ENCODE data around the gene MIPOL1.

Gene MIPOL1

DNA sequence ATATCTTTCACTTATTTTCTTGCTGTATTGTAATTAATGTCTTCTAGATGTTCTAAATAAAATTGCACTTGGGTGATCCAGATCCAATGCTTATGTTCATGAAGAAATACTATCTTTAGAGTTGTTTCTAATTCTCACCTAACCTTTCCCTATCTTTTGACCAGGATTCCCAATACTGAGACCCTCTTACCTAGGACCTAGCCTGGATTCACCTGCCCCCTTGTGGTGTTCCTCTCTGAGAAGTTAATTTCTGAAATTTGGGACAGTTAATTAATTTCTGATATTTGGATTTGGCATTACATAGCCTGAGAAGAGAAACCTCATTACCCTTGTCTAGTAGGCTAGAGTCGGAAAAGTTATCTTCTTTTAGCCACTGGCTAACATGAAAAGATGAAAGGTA is 367.8 kb downstream of the MIPOL1 start:
- no peaks in the 10 kb centered on the region for H3K27me3 ChIP-seq (ENCODE audit: control insufficient read depth in 3 of 3, insufficient read depth in 3 of 3, low read depth in 1 of 3, low read length in 3 of 3)
- H3K4me3 ChIP-seq (ENCODE audit: low read length in 2 of 2), result no peak overlapping the region
- no peak overlapping the region for H3K18ac ChIP-seq (ENCODE audit: low read length)
- no peak overlapping the region for H2BK12ac ChIP-seq (ENCODE audit: low read length)
- H2BK5ac ChIP-seq (ENCODE audit: low read length), result no peak overlapping the region
- H3K4me1 ChIP-seq (ENCODE audit: control insufficient read depth in 2 of 2, insufficient read depth in 1 of 2, low read depth in 1 of 2, low read length in 2 of 2), result peaks cover 0 to 2% of the 10 kb centered on the region in 2 donors
- H3K23ac ChIP-seq (ENCODE audit: low read depth, low read length, poor library complexity), result no peak overlapping the region
- H3K4ac ChIP-seq (ENCODE audit: low read length), result no peak overlapping the region
- no peak overlapping the region for H3K27ac ChIP-seq (replicated peaks; ENCODE audit: low read length)
- H4K8ac ChIP-seq (ENCODE audit: low read depth, low read length), result no peak overlapping the region
- no peak for DNase-seq (ENCODE audit: low spot score)
- H2BK15ac ChIP-seq (ENCODE audit: low read length), result no peak overlapping the region
- H3K9me3 ChIP-seq (replicated peaks in 1 of 2; ENCODE audit: control insufficient read depth in 2 of 2, insufficient read depth in 1 of 2, low read depth in 1 of 2, low read length in 2 of 2), result no peaks in the 10 kb centered on the region
- no peak overlapping the region for H3K4me2 ChIP-seq (ENCODE audit: insufficient read depth, low read length, poor library complexity, severe bottlenecking)
- H3K9ac ChIP-seq (ENCODE audit: low read depth, low read length, poor library complexity), result no peak overlapping the region
- H4K91ac ChIP-seq (ENCODE audit: low read depth, low read length, poor library complexity), result no peak overlapping the region
- no peak overlapping the region for H2BK120ac ChIP-seq (ENCODE audit: low read depth, low read length)
- no peaks in the 10 kb centered on the region for H3K79me1 ChIP-seq (ENCODE audit: low read depth, low read length)
- H3K36me3 ChIP-seq (replicated peaks in 1 of 2; ENCODE audit: control insufficient read depth in 2 of 2, insufficient read depth in 2 of 2, low read length in 2 of 2), result no peaks in the 10 kb centered on the region
- no peak overlapping the region for H3K14ac ChIP-seq (ENCODE audit: low read length)
- no peak overlapping the region for H2AFZ ChIP-seq (ENCODE audit: low read length)
- no CpG with 5 or more reads among the region's 1 CpG for WGBS, 2 donors (ENCODE audit: extremely low coverage in 2 of 2, insufficient read length in 2 of 2, insufficient replicate concordance in 1 of 2)
- no peak overlapping the region for H2AK5ac ChIP-seq (ENCODE audit: low read depth, low read length)

DNA sequence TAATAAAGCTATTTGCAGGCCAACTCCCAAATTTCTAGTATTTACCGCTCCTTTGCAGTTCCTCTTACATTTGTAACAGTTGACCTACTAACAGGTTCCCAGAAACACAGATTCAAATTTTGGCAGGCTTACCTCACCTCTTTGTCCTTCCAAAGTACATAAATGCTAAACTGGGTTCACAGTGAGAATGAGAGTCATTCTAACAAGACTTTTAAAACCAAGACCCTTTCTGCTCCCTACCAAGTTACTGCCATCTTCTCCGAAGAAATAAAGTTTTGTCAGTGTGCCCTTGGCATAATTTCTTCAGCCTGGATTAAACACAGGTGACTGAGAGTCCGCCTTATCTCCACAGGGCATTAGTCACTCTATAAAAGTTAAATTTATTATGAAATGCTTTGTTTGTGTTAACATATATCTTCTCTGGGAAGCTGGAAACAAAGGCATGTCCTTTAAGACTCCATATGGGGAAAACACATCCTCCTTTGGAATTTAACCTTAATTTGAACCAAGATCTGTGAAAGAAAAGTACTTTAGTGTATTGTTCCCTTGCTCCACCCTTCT is 369.2 kb downstream of the MIPOL1 start:
- no CpG with 5 or more reads among the region's 3 CpGs for WGBS, 2 donors (ENCODE audit: extremely low coverage in 2 of 2, insufficient read length in 2 of 2, insufficient replicate concordance in 1 of 2)
- no peaks in the 10 kb centered on the region for H3K36me3 ChIP-seq (replicated peaks in 1 of 2; ENCODE audit: control insufficient read depth in 2 of 2, insufficient read depth in 2 of 2, low read length in 2 of 2)
- no peak overlapping the region for H4K91ac ChIP-seq (ENCODE audit: low read depth, low read length, poor library complexity)
- no peak overlapping the region for H3K4me3 ChIP-seq (ENCODE audit: low read length in 2 of 2)
- H3K14ac ChIP-seq (ENCODE audit: low read length), result no peak overlapping the region
- no peak overlapping the region for H3K4ac ChIP-seq (ENCODE audit: low read length)
- no peak overlapping the region for H3K23ac ChIP-seq (ENCODE audit: low read depth, low read length, poor library complexity)
- no peak overlapping the region for H3K4me2 ChIP-seq (ENCODE audit: insufficient read depth, low read length, poor library complexity, severe bottlenecking)
- no peak overlapping the region for H2BK120ac ChIP-seq (ENCODE audit: low read depth, low read length)
- H3K27ac ChIP-seq (replicated peaks; ENCODE audit: low read length), result no peak overlapping the region
- H4K8ac ChIP-seq (ENCODE audit: low read depth, low read length), result no peak overlapping the region
- no peak overlapping the region for H2BK5ac ChIP-seq (ENCODE audit: low read length)
- H2BK15ac ChIP-seq (ENCODE audit: low read length), result no peak overlapping the region
- H3K79me1 ChIP-seq (ENCODE audit: low read depth, low read length), result no peaks in the 10 kb centered on the region
- no peak for DNase-seq (ENCODE audit: low spot score)
- H2AFZ ChIP-seq (ENCODE audit: low read length), result no peak overlapping the region
- no peak overlapping the region for H2BK12ac ChIP-seq (ENCODE audit: low read length)
- H2AK5ac ChIP-seq (ENCODE audit: low read depth, low read length), result no peak overlapping the region
- no peak overlapping the region for H3K9ac ChIP-seq (ENCODE audit: low read depth, low read length, poor library complexity)
- no peaks in the 10 kb centered on the region for H3K9me3 ChIP-seq (replicated peaks in 1 of 2; ENCODE audit: control insufficient read depth in 2 of 2, insufficient read depth in 1 of 2, low read depth in 1 of 2, low read length in 2 of 2)
- no peaks in the 10 kb centered on the region for H3K27me3 ChIP-seq (ENCODE audit: control insufficient read depth in 3 of 3, insufficient read depth in 3 of 3, low read depth in 1 of 3, low read length in 3 of 3)
- H3K18ac ChIP-seq (ENCODE audit: low read length), result no peak overlapping the region
- peaks cover 0 to 2% of the 10 kb centered on the region in 2 donors for H3K4me1 ChIP-seq (ENCODE audit: control insufficient read depth in 2 of 2, insufficient read depth in 1 of 2, low read depth in 1 of 2, low read length in 2 of 2)

DNA sequence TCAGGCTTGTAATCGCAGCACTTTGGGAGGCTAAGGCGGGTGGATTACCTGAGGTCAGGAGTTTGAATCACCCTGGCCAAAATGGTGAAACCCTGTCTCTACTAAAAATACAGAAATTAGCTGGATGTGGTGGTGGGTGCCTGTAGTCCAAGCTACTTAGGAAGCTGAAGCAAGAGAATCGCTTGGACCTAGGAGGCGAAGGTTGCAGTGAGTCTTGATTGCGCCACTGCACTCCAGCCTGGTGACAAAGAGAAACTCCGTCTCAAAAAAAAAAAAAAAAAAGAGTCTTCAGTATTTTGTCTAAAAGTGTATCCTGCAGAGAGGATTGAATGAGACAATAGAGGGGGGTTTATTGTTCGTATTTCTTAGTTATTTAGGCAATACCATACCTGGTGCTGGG is 372.0 kb downstream of the MIPOL1 start:
- Histone ChIP-seq H3K4me3 (ENCODE audit: low read length in 2 of 2) (no peak overlapping the region), H2BK12ac (ENCODE audit: low read length) (no peak overlapping the region), H2BK120ac (ENCODE audit: low read depth, low read length) (no peak overlapping the region), H2AFZ (ENCODE audit: low read length) (no peak overlapping the region), H3K4me2 (ENCODE audit: insufficient read depth, low read length, poor library complexity, severe bottlenecking) (no peak overlapping the region), H3K4me1 (ENCODE audit: control insufficient read depth in 2 of 2, insufficient read depth in 1 of 2, low read depth in 1 of 2, low read length in 2 of 2) (peaks cover 0 to 2% of the 10 kb centered on the region in 2 donors), H3K14ac (ENCODE audit: low read length) (no peak overlapping the region), H4K91ac (ENCODE audit: low read depth, low read length, poor library complexity) (no peak overlapping the region), H3K23ac (ENCODE audit: low read depth, low read length, poor library complexity) (no peak overlapping the region), H3K9me3 (replicated peaks in 1 of 2; ENCODE audit: control insufficient read depth in 2 of 2, insufficient read depth in 1 of 2, low read depth in 1 of 2, low read length in 2 of 2) (no peaks in the 10 kb centered on the region), H3K4ac (ENCODE audit: low read length) (no peak overlapping the region), H3K18ac (ENCODE audit: low read length) (no peak overlapping the region), H2BK5ac (ENCODE audit: low read length) (no peak overlapping the region), H2AK5ac (ENCODE audit: low read depth, low read length) (no peak overlapping the region), H3K27ac (replicated peaks; ENCODE audit: low read length) (no peak overlapping the region), H3K27me3 (ENCODE audit: control insufficient read depth in 3 of 3, insufficient read depth in 3 of 3, low read depth in 1 of 3, low read length in 3 of 3) (no peaks in the 10 kb centered on the region), H4K8ac (ENCODE audit: low read depth, low read length) (no peak overlapping the region), H3K9ac (ENCODE audit: low read depth, low read length, poor library complexity) (no peak overlapping the region), H3K79me1 (ENCODE audit: low read depth, low read length) (no peaks in the 10 kb centered on the region), H3K36me3 (replicated peaks in 1 of 2; ENCODE audit: control insufficient read depth in 2 of 2, insufficient read depth in 2 of 2, low read length in 2 of 2) (no peaks in the 10 kb centered on the region), H2BK15ac (ENCODE audit: low read length) (no peak overlapping the region)
- WGBS, 2 donors (ENCODE audit: extremely low coverage in 2 of 2, insufficient read length in 2 of 2, insufficient replicate concordance in 1 of 2), result no CpG with 5 or more reads among the region's 7 CpGs
- no peak for DNase-seq (ENCODE audit: low spot score)

DNA sequence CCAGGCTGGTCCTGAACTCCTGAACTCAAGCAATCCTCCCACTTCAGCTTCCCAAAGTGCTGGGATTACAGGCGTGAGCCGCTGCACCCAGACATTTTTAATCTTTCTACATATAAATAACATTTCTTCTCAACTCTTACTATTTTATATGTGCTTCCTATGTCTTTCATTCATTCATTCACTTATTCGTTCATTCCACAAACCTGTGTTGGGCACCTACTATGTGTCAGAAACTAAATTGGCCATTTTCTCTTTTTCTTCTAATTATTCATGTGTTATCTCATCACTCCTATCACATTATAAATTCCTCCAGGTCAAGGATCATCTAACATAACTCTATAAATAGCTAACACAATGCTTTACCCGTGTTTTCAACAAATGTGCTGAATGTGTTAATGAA is 373.7 kb downstream of the MIPOL1 start:
- Histone ChIP-seq H3K14ac (ENCODE audit: low read length) (no peak overlapping the region), H4K8ac (ENCODE audit: low read depth, low read length) (no peak overlapping the region), H3K9ac (ENCODE audit: low read depth, low read length, poor library complexity) (no peak overlapping the region), H2AFZ (ENCODE audit: low read length) (no peak overlapping the region), H4K91ac (ENCODE audit: low read depth, low read length, poor library complexity) (no peak overlapping the region), H3K79me1 (ENCODE audit: low read depth, low read length) (no peaks in the 10 kb centered on the region), H3K9me3 (replicated peaks in 1 of 2; ENCODE audit: control insufficient read depth in 2 of 2, insufficient read depth in 1 of 2, low read depth in 1 of 2, low read length in 2 of 2) (no peaks in the 10 kb centered on the region), H3K4me2 (ENCODE audit: insufficient read depth, low read length, poor library complexity, severe bottlenecking) (no peak overlapping the region), H2BK120ac (ENCODE audit: low read depth, low read length) (no peak overlapping the region), H2BK15ac (ENCODE audit: low read length) (no peak overlapping the region), H2AK5ac (ENCODE audit: low read depth, low read length) (no peak overlapping the region), H3K36me3 (replicated peaks in 1 of 2; ENCODE audit: control insufficient read depth in 2 of 2, insufficient read depth in 2 of 2, low read length in 2 of 2) (no peaks in the 10 kb centered on the region), H3K4ac (ENCODE audit: low read length) (no peak overlapping the region), H3K18ac (ENCODE audit: low read length) (no peak overlapping the region), H2BK12ac (ENCODE audit: low read length) (no peak overlapping the region), H3K4me1 (ENCODE audit: control insufficient read depth in 2 of 2, insufficient read depth in 1 of 2, low read depth in 1 of 2, low read length in 2 of 2) (peaks cover 0 to 2% of the 10 kb centered on the region in 2 donors), H3K23ac (ENCODE audit: low read depth, low read length, poor library complexity) (no peak overlapping the region), H3K4me3 (ENCODE audit: low read length in 2 of 2) (no peak overlapping the region), H3K27me3 (ENCODE audit: control insufficient read depth in 3 of 3, insufficient read depth in 3 of 3, low read depth in 1 of 3, low read length in 3 of 3) (no peaks in the 10 kb centered on the region), H2BK5ac (ENCODE audit: low read length) (no peak overlapping the region), H3K27ac (replicated peaks; ENCODE audit: low read length) (no peak overlapping the region)
- WGBS, 2 donors (ENCODE audit: extremely low coverage in 2 of 2, insufficient read length in 2 of 2, insufficient replicate concordance in 1 of 2), result 100% methylated on average over 1 of the region's 4 CpGs; no CpG with 5 or more reads in 1 of the 2 donors
- no peak for DNase-seq (ENCODE audit: low spot score)
